Fibroblast of upper back skin (primary cell): ENCODE results near the gene SHANK3.
"Not testable (repeated sequence)": the region's sequence is repeated elsewhere in the genome, so short reads cannot be mapped to it uniquely, and the experiment has no call there.

Source experiments
- DNase-seq: peaks from one replicate; pipeline ENCODE4 v3.0.0-alpha.2; 2013

The SHANK3 gene

DNA sequence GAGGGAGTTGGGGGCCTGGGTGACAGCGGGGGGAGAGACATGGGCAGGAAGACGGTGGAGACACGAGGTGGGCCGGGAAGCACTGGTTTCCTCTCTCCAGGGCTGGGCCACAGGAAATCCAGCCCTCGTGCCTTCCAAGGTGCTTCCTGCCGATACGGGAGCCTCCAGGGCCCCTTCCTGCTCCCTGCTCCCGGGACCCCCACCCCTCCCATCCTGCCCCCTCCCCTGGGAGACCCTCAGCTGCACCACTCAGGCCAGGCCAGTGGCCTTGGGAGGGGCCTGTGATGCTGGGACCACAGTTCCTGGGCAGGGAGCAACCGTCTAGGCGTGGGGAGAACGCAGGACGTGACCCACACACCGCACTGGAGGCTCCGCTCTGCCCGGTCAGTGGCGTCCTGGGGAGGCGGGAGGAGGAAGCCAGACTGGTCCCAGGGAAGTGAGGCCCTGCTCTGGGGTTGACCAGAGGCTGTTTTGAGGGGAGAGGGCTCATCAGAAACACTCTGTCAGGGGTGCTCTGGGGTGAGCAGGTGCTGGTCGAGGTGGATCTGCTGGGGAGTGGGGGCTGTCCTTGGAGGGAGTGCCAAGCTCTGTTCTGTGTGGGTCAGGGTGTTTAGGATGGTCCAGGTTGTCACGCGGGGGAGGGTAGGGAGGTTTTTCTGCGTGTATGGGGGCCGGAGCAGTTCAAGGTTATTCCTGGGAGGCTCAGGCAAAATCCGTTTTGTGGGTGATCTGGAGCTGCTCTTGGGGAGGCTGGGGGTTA lies at the start of gene SHANK3:
Gene SHANK3, plus strand, starts transcription at position 353 of the 760 bp plus-strand sequence.
- DNase-seq, result no peak

DNA sequence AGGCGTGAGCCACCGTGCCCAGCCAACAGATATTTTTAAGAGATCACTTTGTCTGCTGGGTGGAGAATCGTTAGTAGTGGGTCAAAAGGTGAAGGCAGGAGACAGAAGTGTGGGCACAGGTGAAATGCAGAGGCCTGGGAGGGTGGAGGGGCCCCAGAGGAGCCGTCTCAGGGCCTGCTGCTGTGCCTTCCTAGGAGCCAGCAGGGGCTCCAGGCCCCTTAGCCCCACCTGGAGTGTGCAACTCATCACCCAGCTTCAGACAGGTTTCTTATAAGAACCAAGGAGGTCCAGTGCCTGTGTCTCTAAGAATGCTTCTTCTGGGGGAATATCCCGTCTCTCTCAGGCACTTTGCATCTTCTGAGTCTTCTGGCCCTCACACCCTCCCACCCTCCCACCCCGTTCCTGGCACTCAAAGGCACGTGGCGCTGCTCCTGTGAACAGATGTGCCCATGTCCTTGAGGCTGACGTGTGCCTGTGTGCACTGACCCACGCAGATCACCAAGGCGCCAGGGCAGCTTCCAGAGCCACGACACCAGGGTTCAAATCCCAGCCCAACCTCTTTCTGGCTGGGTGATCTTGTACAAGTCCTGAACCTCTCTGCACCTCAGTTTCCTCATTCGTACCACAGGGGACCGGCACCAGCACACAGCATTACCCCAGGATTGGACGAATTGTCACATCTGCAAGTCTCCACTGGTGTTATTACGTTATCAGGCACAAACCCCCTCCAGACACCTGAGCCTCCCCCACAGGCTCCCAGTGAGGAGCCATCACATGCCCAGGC lies 48.1 kb upstream of the SHANK3 start:
- DNase-seq, result no peak

DNA sequence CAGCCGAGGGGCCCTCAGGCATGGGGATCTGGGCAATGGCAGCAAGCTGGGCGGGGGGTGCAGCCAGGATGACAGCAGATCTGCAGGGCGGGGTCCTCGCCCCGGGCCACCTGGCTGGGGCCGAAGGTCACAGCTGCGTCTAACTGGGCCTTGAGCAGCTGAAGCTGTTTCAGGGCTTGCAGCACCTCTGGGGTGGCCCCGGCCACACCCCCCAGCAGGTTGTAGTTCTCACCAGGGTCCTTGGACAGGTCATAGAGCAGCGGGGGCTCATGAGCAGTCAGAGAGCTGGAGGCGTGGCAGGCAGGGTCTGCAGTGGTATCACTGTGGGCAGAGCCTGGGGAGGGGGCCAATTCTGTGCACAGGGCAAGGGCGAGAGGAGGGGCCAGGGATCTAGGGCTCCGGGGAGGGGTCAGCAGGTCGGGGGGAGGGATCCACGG lies 47.5 kb upstream of the SHANK3 start:
- no peak for DNase-seq

DNA sequence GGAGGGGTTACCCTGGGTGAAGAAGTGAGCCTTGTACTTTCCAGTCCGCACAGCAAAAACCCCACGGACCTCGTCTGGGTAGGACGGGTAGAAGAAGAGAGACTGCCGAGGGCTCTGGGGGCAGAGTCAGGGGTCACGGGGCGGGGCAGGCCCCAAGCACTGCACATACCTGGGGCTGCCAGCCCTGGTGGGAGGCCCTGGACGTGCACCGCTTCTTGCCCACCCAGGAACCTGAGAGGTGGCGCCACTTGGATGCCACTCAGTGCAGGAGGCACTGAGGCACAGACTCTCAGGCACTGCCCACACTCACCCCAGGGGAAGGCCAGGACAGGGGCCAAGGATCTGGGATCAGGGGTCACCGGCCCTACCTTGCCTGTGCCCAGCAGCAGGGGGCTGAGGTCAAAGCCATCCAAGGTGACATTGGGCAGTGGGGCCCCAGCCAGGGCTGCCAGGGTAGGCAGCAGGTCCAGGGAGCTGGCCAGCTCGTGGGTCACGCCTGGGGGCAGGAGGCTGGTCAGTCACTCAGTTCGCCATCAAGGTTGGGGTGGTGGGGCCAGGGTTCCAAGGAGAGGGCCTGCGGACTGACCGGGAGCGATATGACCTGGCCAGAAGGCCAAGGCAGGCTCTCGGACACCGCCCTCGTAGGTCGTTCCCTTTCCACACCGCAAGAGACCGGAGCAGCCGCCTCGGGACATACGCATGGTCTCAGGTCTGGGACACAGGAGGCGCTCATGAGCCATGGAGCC lies 46.9 kb upstream of the SHANK3 start:
- DNase-seq, result no peak

DNA sequence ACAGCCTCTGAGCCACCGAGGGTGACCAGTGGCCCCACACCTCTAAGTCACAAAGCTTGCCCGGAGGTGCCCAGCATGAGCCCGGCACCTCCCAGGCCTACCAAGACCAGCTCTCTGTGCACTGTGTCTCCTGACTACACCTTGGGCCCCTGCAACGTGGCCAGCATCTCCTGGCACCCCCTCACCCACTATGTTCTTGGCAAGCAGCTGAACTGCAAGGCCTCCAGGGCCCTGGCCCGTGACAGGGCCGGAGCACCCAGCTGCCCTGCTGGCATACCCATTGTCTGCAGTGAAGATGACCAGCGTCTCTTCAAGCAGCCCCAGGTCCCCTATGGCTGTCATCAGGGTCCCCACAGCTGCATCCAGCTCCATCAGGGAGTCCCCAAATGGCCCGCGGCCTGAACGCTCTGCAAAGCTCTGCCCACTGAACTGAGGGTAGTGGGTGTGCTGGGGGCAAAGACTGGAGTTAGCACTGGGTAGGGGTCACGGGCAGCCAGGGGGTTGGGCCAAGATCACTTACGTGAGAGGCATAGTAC lies 46.2 kb upstream of the SHANK3 start:
- no peak for DNase-seq

DNA sequence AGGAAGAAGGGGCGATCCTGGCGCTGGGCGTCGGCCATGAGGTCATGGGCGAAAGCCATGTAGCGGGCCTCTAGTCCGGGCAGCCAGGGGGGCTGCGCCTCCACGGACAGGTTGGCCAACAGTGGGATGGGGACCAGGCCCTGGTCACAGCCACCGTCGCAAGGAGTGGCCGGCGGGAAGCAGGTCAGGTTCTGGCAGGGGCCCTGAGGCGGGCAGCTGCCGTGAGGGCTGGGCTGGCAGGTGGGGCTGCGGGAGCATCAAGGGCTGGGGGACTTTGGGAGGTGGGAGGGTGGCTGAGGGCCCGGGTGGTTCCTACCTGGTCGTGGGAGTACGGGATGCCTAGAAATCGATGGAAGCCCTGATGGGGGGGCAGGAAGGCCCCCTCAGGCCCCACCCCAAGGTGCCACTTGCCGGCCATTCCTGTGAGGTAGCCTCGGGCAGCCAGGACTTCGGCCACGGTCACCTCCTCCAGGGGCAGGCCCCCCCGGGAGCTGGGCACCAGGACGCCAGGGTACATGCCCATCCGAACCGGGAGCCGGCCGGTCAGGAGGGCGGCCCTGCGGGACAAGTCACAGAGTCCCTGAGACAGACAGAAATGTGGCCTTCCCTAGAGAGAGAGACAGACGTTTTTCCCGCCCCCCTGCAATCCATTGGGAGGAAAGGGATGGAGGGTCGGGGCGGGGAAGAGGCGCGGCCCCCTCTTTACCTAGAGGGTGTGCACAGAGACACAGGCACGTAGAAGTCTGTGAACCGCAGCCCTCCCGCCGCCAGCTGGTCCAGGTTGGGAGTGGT lies 45.6 kb upstream of the SHANK3 start:
- no peak for DNase-seq

DNA sequence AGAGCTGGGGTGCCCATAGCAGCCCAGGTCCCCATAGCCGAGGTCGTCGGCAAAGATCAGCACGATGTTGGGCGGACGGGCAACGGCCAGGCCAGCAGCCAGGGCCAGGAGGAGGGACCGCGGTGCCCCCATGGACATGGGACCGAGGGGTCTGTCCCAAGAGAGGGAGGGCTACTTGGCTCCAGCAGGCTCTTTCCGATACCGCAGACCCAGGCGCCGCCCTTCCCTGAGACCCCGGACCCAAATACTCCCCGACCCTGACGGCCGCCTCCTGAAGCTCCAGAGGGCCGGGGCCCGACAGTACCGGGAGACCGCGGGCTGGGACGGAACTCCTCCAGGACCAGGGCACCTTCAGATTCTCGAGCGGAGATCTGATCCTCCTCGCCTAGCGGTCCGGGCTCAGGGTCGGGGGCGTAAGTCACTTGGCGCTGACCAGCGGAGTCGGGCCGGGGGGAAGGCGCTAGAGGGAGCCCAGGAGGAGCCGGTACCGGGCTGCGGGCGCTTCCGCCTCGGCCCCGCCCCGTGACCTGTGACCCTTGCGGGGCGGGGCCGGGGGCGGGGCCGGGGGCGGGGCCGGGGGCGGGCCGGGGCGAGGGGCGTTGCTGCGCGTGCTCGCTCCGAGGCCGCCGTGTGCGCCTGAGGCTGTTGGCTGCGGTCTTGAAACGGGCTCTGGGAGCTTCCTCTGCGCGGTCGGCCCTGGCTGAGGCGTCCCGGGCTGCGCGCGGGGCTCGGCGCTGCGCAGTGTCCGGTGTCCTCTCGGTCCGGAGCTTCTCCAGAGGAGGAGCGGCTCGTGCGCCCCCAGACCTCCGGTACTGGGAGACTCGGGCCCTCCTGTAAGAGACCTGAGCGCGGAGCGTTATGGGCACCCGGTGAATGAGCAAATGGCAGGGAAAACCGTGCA lies 44.7 kb upstream of the SHANK3 start, which contains the start of gene ARSA:
Gene ARSA, minus strand, starts transcription at position 511 of the 901 bp plus-strand sequence. Its CDS starts 373 bp downstream, at position 138.
- peak; percentile 80 for DNase-seq

DNA sequence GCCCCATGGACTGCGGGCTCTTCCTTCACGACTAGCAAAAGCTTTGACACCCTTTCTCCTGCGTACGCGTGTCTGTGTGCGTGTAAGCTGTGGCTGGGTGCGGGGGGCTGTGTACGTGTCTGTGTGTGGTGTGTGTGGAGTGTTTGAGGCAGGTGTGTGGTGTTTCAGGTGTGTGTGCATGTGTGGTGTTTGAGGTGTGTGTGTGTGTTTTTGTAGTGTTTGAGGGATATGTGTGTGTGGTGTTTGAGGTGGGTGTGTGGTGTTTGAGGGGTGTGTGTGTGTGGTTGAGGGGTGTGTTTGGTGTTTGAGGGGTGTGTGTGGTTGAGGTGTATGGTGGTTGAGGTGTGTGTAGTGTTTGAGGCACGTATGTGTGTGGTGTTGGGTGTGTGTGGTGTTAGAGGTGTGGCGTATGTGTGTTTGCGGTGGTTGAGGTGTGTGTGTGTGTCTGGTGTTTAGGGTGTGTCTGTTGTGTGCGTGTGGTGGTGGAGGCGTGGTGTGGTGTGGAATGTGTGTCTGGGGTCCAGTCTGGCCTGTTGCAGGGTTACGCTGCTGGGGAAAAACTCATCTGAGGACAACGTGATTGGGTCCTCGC lies 44.0 kb upstream of the SHANK3 start:
- DNase-seq, result no peak

DNA sequence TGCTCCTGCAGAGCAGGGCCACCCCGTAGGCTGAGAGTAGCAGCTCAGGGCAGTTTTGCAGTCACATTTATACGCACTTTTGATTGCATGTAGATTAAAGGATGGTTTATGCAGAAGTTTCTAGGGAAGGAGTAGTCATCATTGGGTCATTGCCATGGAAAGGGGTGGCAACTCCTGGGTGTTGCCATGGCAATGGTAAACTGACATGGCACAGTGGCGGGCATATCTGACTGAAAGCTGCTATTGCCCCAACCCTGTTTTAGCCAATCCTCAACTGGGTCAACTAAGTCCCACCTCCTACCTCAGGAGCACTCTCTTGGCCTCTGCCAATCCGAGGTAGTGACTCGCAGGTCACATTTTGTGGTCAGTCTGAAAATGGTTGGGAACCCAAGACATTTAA lies 42.2 kb upstream of the SHANK3 start:
- no peak for DNase-seq

DNA sequence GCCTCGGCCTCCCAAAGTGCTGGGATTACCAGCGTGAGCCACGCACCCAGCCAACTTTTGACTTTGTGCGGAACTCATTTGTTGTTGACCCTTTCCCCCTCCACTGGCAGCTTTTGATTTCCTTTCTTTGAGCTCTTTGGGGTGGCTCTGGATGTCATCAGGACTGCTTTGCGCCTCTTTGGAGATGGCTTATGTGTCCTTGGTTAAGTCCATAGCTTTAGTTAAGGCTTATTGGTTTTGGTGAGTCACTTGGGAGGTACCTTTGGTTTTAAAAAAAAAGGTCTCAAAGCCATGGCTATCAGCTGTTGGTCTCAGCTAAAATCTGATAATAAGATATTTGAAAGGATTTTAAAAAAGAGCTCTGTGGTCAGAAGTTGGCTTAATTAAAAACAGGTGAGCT lies 39.5 kb upstream of the SHANK3 start:
- no peak for DNase-seq

DNA sequence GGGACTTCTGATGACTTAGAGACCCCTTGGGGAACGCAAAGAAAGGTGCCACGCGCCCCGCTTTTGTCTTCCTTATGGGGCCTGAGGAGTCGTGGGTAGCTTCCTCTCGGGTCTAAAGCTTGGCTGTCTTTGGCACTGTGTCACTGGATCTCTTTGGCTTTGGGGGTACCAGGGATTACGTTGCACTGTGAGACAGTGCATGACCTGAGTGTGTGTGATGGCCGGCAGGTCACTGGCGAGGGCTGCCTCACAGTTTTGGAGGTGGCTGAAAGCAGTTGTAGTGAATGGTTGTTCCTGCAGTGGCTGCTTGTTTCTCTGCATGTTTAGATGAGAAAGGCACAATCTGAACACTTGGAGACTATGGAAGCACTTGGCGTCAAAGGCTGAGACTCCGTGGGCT lies 38.9 kb upstream of the SHANK3 start:
- no peak for DNase-seq

DNA sequence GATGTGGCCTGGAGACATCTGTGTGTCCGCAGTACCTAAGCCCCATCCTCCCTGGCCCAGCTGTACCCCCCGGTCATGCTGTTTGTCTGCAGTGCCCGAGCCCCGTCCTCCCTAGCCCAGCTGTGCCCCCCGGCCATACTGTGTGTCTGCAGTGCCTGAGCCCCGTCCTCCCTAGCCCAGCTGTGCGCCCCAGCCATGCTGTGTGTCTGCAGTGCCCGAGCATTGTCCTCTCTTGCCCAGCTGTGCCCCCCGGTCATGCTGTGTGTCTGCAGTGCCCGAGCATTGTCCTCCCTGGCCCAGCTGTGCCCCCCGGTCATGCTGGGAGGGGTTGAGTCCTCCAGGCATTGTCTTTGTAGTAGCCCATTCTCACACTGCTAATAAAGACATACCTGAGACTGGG lies 37.0 kb upstream of the SHANK3 start:
- no peak for DNase-seq

DNA sequence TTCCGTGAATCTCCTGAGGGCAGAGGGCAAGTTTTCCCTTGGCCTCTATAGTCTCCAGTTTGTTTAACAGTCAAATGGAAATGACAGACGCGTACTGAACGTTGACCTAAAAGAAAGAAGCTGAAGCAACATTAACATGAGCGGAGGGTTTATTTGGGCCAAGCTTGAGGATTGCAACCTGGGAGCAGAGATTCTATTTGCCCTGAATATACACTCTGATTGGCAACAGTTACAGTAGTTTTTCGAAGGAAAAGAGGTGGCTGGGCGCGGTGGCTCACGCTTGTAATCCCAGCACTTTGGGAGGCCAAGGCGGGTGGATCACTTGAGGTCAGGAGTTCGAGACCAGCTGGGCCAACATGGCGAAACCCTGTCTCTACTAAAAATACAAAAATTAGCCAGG lies 32.3 kb upstream of the SHANK3 start:
- not testable (repeated sequence) for DNase-seq

DNA sequence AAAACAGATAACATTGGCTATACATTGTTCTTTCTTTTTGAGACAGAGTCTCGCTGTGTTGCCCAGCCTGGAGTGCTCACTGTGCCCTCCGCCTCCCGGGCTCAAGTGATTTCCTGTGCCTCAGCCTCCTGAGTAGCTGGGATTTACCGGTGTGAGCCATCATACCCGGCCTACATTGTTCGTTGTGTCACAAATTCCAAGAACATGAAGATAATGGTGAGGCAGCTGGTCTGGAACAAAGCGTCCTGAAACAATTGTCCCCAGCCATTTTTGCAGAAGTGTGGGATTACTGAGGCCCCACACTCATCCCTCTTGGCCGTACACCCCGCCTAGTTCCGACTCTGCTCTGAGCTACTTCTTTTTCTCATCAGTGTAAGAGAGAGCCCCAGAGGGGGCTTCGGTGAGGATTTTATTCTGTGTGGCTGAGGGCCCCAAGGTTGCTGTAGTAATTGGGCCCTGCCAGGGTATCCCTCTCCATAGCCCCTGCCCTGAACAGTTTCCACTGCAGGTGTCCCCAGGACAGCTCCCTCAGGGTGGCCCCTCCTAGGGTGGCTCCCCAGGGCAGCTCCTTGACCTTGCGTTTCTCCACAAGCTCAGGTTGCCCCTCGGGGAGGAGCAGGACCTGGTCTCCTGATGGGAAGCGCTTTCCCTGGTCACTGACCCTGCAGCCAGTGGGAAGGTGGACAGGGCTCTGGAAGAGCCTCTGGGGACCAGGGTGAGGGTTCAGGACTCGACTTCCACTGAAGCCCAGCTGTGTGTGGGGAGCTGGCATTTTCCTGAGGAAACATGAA lies 31.6 kb upstream of the SHANK3 start:
- DNase-seq, result no peak

DNA sequence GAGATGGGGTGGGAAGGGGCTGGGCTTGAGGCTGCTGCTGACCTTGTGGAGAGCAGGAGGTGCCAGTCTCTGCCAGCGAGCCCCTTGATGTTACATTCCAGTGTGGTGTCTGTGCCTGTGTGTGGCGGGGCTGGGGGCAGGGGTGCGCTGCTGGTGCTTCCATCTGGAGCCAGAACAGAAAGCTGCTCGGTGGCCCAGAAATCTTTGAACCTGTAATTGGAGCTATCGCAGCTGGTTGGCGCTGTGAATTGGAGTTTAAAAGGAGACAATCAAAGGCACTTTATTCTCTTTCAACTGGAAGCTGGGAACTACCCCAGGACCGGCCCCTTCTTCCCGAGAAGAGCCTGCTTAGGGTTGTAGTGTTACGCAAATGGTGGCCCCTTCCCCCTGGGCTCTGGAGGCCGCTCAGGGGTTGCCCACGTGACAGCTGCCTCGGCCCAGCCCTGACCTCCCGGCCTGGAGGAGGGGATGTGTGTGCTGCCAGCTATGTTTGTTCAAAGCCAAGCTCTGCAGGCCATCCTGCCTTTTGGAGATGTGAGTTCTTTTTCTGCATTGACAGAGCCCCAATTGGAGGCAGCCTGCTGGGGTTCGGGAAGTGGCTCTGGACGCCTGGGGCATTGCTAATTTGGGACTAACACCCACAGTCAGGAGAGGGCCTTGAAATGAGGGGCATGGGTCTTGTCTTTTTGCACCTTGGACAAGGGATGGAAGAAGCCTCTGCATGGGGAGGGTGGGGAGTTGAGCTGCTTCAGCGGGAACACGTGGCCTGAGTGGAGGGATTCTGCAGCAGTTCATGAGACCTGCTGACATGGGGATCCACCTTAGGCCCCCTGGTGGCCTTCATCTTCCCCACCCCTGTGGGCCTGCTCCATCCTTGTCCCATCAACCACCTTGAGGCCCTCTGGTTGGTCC lies 30.7 kb upstream of the SHANK3 start:
- DNase-seq, result peak; percentile 24

DNA sequence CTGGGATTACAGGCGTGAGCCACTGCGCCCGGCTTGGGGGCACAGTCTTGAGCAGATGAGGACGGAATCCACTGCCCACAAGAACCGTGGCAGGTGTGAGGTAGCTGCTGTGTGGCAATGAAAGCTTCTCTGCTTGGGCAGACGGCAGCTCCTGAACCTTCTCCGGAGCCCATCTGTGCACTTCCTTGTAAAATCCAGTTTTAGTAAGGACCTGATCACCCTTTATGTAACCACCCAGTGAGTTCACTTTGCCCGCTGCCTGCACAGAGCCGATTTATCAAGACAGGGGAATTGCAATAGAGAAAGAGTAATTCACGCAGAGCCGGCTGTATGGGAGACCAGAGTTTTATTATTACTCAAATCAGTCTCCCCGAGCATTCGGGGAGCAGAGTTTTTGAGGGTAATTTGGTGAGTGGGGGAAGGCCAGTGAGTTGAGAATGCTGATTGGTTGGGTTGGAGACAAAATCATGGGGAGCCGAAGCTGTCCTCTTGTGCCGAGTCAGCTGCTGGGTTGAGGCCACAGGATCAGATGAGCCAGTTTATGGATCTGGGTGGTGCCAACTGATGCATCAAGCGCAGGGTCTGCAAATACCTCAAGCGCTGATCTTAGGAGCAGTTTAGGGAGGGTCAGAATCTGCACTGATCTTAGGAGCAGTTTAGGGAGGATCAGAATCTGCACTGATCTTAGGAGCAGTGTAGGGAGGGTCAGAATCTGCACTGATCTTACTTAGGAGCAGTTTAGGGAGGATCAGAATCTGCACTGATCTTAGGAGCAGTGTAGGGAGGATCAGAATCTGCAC lies 29.4 kb upstream of the SHANK3 start:
- not testable (repeated sequence) for DNase-seq

DNA sequence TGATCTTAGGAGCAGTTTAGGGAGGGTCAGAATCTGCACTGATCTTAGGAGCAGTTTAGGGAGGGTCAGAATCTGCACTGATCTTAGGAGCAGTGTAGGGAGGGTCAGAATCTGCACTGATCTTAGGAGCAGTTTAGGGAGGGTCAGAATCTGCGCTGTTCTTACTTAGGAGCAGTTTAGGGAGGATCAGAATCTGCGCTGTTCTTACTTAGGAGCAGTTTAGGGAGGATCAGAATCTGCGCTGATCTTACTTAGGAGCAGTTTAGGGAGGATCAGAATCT lies 28.9 kb upstream of the SHANK3 start:
- DNase-seq, result not testable (repeated sequence)

DNA sequence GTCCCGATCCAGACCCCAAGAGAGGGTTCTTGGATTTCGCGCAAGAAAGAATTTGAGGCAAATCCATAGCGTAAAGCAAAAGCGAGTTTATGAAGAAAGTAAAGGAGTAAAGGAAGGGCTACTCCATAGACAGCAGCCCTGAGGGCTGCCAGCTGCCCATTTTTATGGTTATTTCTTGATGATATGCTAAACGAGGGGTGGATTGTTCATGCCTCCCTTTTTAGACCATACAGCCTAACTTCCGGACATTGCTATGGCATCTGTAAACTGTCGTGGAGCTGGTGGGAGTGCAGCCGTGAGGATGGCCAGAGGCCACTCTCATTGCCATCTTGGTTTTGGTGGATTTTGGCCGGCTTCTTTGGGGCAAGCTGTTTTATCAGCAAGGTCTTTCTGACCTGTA lies 19.4 kb upstream of the SHANK3 start:
- no peak for DNase-seq
